Stimulated activated CD4-positive, alpha-beta T cell treated with anti-CD3 and anti-CD28 coated beads, Interleukin-1b, Interleukin-23, amount 100 ng/mL, for 48 hours (primary cell): ENCODE measurements around the gene STAC3.

ENCODE experiments used
- DNase-seq: peaks from one replicate; pipeline ENCODE4 v3.0.0-alpha.2; 2020

STAC3 gene

DNA sequence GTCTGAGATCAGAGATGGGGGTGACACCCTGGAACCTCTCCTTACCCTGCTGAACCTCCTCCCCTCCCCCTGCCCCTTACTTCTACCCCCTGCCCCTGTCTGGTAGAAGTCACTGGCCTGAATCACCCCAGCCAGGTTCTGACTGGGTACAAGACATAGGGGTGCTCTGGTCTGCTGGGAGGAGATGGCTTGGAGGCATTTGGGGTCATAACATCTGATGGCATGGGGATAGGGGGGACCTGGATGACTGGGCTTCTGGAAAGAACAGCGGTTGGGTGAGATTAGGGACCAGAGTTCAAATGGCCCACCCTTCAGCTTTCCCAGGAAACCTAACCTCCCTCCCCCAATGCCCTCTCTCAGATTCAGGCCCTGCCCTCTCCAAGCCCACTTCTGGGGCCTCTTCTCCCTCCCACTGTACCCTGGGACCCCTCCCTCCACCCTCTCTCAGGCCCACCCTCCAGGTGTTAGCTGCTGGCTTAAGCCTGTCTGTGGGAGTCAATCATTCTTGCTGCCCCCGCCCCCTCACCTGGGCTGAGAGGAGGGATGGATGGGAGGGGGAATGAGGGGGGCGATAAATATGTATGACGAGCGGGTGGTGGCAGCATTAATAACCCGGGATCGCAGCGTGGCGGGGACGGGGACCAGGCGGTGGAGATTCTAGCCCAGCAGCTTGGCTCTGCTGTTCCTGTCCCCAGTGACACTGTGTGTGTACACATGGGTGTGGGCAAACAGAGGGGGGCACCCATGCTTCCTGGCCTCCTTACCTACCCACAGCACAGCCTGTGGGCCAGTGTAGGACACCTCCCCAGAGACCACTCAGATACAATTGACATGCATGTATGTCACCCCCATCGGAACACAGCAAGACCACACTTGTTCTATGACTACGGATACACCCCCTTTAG lies 28.4 kb downstream of the STAC3 start:
- DNase-seq, result no peak

DNA sequence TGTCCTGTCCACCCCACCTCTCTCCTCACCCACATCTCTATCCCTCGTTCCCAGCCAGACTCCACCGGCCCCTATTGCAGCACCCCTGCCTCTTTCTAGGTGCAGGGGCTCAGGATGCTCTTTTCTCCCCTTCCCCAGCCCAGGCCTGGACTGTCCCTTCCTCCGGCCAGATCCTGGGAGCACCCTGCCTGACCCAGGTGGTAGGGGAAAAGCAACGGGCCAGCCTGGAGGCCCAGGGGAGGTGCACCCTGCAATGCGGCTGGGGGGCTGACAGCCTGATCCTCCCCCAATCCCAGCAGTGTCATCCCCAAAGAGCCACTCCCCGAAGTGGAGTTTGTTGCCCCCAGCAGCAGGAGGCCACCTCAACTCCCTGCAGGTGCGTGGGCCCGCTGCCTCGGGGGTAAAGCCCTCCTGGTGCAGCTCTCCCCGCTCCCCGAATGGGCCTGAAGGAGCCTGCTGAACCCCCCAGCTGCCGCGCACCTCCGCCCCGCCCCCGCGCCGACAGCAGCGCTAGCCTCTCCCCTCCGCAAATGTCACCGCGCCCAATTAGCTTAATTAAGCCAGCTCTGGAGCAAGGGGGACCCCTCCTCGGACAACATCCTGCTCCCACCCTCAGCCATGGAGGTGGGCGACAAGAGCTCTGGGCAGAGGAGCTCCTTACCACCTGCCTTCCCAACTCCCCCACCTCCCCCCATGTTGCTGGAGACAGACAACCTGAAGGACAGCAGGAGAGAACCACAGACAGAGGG lies 29.6 kb downstream of the STAC3 start:
- no peak for DNase-seq

DNA sequence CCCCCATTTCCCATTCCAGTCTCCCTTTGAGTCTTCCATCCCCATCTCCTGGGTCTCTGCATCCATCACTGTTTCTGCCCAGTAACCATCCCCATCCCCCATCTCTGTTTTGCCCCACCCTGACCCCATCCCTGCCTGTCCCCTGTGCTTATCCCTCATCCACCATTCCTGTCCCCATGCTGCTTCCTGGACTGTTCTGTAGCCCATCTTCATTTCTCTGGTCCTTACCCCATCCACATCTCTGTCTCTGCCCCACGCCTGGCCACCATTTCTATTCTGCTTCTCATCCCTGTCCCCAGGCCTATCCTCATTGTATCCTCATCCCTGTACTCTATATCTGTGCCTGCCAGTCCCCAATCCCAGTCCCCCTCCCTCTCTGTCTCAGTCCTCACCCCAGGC lies 30.2 kb downstream of the STAC3 start:
- DNase-seq, result no peak

DNA sequence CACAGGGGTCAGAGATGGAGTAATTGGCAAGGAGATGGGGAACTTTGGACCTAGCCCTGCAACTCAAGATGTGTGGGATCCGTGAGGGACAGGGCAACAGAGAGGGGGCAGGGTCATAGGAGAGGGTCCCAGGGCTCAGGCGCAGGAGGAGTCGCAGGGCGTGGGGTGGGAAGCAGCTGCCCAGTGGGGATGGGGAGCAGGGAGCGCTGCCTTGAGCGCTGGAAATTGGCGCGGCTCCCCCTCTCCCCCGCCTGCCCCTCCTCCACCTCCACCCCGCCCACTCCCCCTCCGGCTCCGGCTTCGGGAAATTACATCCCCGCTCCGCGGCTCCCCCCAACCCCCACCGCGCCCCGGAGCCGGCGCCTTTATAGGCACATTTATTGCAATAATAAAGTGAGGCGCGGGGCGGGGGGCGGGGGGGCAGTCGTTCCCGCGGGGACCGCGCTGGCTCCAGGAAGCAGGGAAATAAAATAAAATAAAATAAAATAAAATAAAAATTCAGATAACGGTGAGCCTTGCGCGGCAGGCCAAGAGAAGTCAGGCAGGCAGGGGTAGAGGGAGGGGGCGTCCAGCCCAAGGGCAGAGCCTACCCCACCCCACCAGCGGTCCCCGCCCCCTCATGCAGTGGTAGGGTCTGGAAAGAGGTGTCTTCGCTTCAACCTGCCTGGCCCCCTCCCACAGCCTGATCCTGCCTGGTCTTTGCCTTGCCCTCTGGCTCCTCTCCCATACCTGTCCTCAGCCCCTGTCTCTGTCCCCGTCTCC lies 30.8 kb downstream of the STAC3 start:
- DNase-seq, result no peak

DNA sequence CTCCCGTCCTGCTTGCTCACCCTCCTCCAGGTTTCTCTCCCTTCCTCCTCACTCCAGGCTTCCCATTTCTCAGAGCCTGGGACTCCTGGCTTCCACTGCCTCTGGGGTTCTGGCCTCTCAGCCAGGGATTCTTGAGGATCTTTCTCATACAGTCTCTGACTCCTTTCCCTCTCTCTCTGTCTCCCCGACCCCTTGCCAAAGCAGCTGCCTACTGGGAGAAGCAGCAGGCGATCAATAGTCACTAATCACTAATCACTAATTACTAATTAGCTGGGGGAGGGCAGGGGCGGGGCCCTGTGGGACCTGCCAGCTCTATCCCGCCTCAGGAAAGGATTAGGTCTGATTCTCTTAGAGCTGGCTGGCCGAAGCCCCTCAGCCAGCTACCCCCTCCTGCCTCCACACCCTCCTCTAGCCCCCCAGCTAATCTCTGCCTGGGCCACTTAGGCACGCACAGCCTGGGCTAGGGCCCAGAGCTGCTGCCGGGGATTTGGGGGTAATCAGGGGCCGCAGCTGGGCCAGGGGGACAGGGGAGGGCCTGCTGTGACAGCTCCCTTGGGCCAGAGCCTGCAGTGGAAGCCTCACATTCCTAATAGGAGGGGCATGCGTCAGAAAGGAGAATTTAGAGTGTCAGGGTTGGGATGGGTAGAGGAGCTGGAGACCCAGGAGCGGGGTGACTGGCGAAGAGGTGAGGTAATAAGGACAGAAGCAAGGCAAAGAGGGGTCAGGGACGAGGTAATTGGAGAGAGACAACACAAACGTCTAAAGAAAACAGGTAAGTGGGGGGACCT lies 31.6 kb downstream of the STAC3 start:
- DNase-seq, result no peak

GRCh38 chr12:57218030-57218853 lies 32.7 kb downstream of the STAC3 start:
- DNase-seq, result no peak

GRCh38 chr12:57216921-57217879 lies 33.8 kb downstream of the STAC3 start:
- DNase-seq, result no peak

- DNase-seq, result no peak
Observed at GRCh38 chr12:57216014-57216911, 34.7 kb downstream of the STAC3 start, which contains the start of gene NXPH4. TSS of gene NXPH4 (plus strand) at chr12:57216794. CDS start at chr12:57216970, 176 bp downstream.

DNA sequence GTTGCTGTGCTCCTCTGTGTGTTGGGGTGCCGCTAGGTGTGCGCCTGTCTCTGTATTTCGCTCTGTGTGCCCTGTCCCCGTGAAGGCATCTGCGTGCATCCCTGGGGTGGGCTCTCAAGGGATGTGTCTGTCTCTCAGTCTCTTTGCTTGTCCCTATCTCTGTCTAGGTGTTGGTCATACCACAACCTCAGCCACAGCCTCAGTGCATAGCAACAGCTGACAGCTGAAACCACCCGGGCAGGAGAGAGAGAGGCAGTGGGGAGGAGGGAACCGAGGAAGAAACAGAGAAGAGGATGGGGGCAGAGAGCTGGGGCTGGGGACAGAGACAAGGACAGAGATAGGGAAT lies 35.3 kb downstream of the STAC3 start:
- DNase-seq, result peak; percentile 38

GRCh38 chr12:57215065-57215464 lies 35.9 kb downstream of the STAC3 start:
- DNase-seq, result no peak

- peak; percentile 73 for DNase-seq
Observed at GRCh38 chr12:57214398-57214781, 36.6 kb downstream of the STAC3 start.

GRCh38 chr12:57213763-57214397 lies 37.1 kb downstream of the STAC3 start:
- DNase-seq, result no peak

DNA sequence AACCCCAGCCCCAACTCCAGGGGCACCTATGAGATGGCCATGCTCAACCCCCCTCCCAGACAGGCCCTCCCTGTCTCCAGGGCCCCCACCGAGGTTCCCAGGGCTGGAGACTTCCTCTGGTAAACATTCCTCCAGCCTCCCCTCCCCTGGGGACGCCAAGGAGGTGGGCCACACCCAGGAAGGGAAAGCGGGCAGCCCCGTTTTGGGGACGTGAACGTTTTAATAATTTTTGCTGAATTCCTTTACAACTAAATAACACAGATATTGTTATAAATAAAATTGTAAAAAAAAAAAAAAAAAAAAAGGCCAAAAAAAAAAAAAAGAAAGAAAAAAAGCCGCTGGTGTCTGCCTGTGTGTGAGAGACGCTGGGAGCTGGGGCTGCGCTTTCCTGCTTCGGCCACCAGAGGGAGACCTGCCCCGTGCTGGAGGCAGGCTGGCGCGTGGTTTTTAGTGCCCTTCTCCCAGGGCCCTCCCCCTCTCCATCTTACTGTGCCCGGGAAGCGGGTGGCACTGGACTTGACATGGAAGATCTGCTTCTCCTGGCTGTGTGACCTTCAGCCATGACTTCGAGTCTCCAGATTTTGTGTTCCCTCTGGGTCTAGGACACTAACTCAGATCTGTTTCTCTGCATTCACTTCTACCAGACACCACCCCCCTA lies 37.8 kb downstream of the STAC3 start:
- peak; percentile 83 for DNase-seq

GRCh38 chr12:57212701-57213057 lies 38.3 kb downstream of the STAC3 start:
- no peak for DNase-seq

GRCh38 chr12:57211791-57212700 lies 38.9 kb downstream of the STAC3 start:
- no peak for DNase-seq

DNA sequence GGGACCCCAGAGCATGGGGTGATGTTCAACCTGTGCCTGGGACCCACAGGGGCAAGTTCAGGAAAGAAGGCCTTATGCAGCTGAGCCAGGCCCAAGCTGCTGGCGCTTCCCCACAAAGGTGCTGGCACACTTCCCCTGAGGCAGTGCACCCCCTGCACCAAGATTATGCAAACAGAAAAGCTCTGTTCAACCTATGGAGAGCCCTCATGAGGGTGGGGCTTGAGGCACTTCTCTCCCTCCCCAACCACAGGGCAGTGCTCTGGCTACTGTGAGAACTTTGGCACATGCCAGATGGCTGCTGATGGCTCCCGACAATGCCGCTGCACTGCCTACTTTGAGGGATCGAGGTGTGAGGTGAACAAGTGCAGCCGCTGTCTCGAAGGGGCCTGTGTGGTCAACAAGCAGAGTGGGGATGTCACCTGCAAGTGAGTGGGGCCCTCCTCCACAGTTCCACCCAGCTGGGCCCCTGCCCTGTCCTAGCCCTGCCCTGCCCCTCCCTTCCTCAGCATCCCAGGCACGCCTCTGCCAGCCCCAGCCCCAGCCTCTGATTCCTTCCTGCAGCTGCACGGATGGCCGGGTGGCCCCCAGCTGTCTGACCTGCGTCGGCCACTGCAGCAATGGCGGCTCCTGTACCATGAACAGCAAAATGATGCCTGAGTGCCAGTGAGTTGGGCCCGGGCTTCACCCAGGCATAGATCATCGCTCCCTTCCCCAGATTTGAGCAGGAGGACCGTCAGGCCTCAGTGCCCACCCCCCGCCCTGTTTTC lies 39.9 kb downstream of the STAC3 start:
- no peak for DNase-seq
